NCI-H1092 (cell line): ENCODE results near the gene NOVA1.

Source experiments
- DNase-seq: peaks from one replicate; lab custom pipeline; 2025; lab: John Stamatoyannopoulos, UW

The NOVA1 gene

DNA sequence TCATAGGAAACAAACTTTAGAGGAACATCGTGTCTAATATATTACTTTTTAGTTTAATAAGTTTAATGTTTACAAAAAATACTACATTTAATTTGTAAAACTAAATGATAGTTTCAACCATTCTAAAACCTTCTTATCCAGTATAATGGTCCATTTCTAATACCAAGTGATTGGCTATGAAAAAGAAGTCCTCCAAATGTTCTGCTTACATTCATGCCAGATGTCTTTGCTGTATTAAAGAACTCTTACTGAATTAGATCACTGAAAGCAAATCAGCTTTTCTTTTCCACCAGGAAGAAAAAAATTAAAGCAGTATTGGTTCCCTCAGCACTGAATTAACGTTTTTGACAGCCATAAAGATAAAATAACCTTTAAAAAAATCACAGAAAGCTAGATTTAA lies 3.7 kb downstream of the NOVA1 start:
- DNase-seq, result no peak

DNA sequence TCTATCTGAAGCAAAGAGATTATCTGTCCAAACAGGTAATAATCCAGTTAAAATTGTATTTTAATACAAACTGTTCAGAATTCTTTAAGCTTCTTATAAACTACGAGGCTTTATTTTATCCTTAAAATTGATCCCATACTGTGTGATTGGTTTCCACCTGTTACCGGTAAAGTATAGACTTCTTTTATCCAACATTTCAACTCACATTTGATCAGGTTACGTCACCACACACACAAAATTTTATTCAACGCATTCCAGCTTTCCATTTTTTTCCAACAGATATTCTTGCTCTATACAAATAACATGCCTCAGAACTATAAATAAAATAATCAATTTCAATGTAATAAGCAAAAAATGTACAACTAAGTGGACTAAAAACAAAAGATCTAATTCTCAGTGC lies 4.5 kb downstream of the NOVA1 start:
- no peak for DNase-seq

DNA sequence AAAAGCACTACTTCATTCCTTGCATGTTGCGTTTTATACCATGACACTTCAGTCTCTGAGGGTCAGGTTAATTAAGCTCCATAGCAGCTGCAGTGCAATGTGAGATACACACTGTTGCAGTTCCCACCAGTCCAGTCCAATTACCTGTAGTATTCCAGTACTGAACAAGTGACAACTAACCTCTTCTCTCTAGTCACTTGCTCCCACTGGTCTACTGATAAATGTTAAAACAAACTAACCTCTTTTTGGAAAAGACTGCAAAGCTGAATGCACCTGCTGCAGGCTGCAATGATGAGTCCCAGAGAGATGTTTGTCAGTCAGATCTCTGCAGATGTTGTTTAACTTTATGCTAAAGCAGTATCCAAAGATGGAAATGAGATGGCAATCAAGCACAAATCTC lies 7.9 kb downstream of the NOVA1 start:
- DNase-seq, result no peak

DNA sequence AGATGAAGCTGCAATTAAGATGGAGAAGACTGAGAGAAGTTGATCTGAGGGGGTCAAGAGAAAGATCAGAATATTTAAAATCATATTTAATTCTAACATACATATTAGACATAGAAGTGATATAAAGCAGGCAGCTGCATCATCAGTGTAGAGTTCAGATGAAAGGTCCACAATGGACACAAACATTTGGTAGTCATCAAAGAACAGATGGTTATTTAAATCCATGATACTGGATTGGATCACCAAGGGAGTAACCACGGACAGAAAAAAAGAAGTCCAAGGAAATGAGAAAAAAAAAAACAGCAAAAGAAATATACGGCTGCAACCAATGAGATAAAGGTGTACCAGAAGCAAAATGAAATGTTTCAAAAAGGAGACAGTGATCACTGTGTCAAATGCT lies 20.1 kb downstream of the NOVA1 start:
- DNase-seq, result no peak

DNA sequence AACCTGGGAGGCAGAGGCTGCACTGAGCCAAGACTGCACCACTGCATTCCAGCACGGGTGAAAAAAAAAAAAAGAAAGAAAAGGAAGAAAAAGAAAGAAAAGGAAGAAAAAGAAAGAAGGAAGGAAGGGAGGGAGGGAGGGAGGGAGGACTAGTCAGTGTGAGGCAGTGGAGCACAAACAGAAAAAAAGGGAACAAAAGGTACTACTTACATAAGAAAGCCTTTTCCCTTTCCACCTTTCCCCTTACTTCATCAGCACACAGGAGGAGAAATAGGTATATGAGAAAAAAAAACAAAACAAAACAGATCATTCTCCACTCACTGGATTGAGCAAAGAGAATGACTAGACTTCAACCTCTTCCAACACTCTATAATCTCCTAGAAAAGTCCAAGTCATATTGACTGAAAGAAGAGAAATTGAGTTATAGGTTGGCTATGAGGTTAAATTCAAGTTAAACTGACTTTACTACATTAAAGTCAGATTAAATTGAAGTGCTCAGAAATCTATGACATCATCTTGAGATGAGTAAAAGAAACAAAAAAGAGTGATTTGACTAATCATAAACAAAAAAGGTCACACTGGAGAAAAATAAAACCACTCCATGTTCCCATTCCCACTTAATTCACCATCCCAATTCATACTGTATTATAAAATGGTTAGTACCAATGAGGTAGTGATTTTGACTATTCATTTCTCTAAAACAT lies 43.6 kb downstream of the NOVA1 start:
- DNase-seq, result no peak

DNA sequence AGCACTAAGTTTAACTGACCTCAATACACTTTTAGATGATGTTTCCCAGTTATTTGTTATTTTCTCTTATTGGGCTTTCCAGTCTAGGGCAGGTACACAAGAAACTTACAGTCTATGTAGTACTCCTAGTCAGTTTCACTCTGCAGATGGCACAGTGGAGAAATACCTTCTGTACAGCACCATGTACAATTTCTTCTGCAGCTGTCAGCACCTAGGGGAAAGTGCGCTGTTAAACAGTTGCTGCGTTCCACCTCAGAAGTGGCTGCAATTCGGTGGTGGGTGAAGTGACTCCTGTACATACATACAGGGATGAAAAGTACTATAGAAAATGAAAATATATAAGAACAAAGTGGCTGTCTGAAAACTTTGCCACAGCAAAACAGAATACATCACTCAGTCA lies 48.3 kb downstream of the NOVA1 start:
- DNase-seq, result no peak

DNA sequence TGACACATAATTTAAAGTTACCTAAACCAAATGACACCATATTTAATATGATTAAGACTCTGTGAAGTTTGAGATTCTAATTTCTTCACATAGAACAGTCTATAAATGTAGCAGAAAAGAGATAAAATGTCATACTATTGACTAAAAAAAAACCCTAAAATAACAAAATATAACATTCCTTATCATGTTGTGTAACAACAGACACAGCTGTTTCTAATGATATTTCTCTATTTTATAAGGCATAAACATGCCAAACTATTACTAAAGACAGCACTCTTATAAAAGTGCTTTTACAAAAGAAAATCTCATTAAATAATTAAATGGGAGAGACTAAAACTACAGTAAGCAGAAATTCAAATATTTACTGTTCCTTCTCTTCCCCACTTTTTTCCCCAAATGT lies 49.4 kb downstream of the NOVA1 start:
- DNase-seq, result no peak

DNA sequence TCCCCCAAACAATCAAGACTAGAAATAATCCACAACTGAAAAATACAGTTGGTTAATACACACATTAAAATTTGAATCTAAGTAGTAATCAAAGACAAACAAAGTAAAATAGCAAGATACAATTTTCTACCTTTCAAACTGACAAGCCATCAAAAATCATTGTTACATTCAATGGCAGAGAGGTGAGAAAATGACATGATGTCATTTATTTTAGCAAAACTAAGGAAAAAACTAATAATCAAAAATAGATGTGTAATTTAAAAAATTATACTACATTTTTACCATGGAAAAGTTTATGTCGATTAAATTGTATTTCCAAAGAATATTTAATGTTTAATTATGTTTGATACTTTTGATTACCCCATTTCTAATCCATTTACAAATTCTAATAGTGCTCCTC lies 59.7 kb downstream of the NOVA1 start:
- DNase-seq, result no peak

DNA sequence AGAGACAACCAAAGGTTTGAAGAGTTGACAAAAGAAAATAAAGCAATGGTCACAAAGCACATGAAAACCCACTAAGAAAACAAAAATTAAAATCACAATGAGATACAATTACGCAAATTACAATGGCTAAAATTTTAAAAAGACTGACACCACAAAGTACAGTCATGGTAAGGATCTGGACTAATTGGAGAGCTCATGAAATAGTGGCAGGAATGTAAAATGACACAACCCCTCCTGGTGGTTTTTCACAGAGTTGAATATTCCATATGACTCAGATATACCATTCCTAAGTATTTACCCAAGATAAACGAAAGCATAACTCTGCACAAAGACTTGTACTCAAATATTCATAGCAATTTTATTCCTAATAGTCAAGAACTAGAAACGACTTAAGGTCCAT lies 65.9 kb downstream of the NOVA1 start:
- no peak for DNase-seq

DNA sequence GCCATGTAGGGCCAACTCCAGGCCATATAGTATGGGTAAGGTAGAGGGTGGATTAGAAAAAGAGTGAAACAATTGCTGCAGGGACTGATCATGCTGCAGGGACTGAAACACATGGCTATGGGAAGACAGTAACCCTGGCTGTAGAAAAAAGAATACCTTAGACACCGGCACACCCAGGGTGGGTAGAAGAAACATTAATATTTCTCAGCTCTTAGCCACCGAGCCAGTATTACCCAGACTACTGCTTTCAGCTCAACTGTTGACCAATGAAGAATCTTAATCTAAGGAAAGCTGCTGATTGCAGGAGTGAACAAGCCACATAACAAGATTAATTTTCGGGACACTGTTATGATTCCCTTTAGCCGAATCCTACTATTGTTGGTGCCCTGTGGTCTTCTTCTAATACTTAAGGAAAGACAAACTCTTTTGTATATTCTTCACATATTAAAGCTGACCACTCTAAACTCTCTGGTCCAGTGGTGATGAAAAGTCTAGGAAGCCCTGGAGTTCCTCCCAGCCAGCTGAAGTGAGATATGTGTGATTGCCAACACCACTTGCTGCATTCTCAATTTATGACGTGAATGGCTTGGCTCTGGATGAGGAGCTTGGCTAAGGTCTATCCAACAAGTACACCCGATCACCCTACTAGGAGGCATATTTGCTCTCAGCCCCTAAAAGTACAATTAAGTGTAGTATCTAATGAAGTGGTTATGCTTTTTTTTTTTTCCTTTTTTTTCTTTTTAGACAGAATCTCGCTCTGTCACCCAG lies 69.2 kb downstream of the NOVA1 start:
- DNase-seq, result no peak

DNA sequence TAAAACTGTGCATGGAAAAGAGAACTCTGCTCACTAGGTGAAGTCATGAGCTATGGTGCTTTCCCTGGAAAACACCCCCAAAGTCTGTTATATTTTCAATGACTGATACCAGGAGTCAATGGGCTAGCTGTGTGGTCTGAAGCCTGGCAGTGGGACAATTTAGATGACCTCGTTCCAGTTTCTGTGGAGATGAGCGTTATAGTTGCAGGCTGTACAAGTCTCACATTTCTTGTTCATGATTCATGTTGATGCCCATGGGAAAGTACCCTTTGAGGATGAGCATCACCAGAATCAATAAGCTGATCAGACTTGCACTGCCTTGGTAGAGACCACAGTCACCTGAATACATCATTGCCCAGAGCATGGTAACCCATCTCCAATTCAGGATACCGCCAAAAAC lies 70.7 kb downstream of the NOVA1 start:
- DNase-seq, result no peak

DNA sequence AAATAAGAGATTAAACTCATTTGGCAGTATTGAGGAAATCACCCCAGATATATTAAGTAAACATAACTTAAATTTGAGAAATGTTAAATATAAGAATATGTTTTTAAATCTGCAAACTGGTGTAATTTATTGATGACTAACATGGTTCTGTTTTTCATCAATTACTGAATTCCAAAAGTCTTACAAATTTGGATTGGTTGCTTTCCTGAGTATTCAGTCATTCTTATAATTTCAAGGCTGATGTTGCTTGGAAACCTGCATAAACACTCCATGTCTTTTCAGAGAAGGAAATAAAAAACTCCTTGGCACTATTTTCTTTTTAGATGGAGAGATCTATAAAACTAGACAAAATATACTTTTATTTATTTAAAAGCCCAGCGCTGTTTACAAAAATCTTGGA lies 71.7 kb downstream of the NOVA1 start:
- DNase-seq, result no peak

DNA sequence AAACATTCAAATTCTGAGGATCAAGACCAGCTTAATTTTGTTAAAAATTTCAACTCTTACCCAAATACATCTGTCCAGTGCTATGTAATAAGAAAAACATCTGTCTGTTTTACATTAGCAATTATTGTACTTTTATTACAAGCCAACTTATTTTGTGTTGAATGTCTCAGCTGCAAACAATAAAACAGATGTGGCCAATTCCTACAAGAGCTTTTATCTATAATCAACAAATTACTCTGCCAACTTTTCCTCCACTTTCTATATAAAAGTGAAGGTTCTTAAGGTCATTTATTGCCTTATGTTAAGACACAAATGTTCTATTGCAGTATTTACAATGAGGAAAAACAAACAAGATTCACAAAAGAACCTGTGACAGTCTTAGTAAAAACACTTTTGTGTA lies 72.7 kb downstream of the NOVA1 start:
- no peak for DNase-seq

DNA sequence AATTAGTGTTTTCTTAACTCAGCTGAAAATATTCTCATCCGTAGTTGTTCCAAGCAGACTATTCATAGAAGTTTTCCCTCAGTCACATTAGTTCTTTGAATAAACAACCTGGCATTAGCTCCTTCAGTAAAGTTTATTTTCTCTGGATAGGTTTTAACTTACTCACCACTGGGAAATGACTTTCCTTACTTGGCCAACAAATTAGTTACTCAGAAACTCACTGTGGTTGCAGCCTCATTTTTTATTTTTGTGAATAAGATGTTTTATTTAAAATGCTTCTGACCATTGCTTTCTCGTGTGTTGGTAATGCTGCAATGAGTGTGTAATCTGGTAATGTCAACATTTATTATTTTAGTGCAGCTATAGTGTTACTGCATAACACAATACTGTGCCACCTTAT lies 74.9 kb downstream of the NOVA1 start:
- no peak for DNase-seq

DNA sequence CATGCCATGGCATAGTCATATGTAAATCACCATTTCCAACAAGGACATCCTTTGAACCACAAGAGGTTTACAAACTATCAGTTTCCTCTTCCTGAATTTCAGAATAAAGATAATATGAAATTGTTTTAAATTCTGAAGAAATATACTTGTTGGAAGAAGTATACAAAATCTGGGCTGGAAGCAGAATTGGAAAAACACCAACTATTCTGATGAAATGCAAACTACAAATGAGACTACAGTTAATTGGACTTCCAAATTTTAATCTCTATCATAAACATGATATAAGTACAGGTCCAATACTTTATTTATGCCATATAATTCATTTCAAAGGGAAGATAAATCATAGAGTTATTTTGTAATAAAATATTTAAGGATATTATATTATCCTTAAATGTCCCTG lies 80.1 kb downstream of the NOVA1 start:
- DNase-seq, result no peak

DNA sequence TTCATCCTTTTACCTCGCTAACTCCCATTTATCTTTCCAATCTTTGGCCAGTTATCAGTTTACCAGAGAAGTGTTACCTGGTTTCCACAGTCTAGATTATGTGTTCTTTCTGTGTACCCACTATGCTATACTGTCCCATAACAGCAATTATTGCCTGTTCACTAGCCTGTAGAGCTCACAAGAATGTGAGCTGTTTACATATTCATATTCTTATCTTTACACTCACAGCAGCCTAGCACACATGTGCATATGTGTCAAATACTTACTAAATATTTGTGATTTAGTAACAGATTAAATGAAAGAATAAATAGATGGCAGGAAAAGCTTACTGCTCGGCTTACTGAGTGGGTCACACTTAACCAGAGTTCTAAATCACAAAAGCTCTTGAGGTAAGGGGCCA lies 97.8 kb downstream of the NOVA1 start:
- no peak for DNase-seq

DNA sequence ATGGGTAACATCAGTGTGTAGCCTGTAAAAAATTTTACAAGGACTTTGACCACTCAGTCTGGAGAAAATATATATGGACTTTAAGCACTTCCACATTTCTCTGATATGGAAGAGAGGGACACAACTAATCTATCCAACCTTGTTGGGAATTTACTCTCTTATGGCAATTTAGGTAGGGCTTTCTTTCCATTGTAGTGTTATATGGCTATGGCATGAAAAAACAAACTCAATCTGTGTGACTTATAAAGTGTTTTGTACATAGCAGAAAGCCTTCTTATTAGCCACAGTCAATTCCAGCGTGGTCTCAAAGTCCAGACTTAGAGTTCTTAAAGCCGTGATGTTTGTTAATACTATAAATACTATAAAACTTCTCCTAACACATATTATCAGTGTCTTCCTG lies 98.3 kb downstream of the NOVA1 start:
- no peak for DNase-seq

DNA sequence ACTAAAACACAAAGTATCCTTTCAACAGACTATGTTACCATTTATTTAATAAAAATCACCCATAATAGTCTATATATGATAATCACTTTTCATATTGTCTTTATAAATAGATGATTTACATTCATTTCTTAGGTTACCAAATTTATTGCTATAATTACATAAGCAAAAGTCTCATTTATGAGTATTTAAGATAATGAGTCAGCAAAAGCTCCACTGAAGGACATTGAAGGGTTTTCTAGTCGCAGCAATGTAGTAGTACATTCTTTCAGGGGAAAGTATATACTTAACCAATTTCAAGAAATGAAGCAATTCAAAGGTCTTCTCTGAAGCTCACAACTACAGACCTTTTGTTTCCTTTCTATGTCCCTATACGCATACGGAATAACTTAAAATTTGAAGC lies 110.9 kb downstream of the NOVA1 start:
- DNase-seq, result no peak

DNA sequence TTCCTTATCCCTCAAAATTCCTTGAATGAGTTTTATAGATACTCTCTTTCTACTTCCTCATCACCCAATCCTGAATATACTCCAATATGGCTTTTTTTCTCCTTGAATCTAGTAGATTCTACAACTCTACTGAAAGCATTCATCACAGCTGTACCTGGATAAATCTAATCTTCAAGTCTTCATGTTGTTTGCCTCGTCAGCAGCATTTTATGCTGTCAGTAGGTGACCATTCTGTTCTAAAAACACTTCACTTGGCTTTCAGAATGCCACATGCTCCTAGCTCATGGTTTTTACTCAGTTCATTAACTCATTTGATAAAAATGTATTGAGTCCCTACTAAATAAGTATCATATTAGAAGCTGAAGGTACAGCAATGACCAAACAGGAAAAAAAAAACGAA lies 113.3 kb downstream of the NOVA1 start:
- DNase-seq, result no peak

DNA sequence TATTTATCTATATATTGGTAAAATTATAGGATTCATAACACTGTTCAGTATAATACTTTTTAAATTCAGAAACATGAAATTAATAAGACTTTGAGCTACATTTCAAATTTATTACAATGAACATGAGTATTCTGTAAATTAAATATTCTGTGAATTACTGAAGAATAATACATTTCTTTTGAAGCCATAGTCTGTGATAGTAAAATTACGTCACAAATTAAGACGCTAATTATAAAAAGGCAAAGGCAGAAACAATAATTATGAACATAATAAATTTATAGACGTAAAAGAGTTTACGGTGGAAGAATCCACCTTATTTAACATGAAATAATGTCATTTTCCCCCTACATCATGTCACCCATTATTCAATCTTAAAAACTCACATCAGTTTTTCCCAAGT lies 118.9 kb downstream of the NOVA1 start:
- no peak for DNase-seq

DNA sequence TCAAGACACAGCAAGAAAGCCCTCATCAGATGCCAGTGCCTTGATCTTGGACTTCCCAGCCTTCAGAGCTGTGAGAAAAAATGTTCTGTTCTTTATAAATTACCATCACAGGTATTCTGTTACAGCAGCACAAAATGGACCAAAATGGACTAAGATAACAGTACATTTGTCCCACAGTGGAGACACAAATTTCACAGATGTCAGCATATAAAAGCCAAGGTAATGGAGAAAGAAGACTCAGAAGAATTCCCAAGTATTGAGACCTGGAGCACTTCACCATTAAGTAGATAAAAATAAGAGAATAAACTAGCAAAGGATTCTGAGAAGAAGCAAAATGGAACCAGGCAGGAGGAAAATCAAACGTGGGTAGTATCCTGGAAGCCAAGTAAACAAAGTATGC lies 131.0 kb downstream of the NOVA1 start:
- no peak for DNase-seq

DNA sequence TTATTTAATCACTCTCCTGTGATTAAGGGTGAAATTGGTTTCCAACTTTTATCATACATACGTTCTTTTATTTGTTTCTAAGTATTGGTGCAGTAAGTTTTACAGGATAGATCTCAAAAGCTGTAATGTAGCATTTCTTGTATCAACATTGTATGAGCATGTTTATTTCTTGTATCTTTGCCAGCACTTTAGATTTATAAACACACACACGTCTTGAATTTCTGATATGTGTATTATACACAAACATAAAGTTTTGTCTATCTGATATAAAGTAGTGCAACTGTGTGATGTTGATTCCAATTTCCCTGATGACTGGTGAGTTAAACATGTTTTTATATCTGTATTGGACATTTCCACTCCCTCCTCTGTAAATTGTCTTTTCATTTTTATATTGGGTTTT lies 134.7 kb downstream of the NOVA1 start:
- no peak for DNase-seq

DNA sequence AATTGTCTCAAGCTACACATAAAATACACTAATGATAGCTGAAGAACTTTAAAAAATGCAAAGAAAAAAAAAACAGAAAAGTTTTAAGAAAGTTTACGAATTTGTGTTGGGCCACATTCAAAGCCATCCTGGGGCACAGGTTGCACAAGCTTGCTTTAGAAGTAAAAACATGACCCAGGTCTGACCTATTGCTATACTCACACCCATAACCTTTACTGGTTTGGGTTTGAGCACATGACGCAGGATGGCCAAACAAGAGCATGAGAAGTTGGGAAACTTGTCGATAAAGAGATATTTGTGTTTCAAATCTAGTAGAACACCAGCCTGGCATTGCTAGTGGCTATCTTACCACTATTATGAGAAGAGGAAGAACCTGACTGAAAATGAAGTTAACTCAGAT lies 143.7 kb downstream of the NOVA1 start:
- DNase-seq, result no peak
